Smooth muscle cell (in vitro differentiated cells): ENCODE data around the gene RNF157. TPM values are rescaled to one million over a fixed set of nuclear protein-coding genes. Genes with fewer than 3 reads are reported as not detected.
A peak's percentile ranks its signal among the peaks of the same experiment; 100 is the strongest.

ENCODE experiments used
- DNase-seq: peaks from one replicate; lab custom pipeline; 2025; ENCODE audit not compliant: unreplicated experiment; lab: John Stamatoyannopoulos, UW
- H2AFZ ChIP-seq: fragments of 200-600 bp; sonication (generic); 2 replicates; pipeline ENCODE4 v1.6.0; 2016; ENCODE audit warnings: antibody characterized with exemption, low read depth, mild to moderate bottlenecking
- H3F3A ChIP-seq: fragments of 200-600 bp; sonication (generic); 2 replicates; pipeline ENCODE4 v1.6.0; 2017; ENCODE audit warnings: antibody characterized with exemption, low read depth
- H3K27ac ChIP-seq: fragments of 200-600 bp; sonication (generic); 2 replicates; pipeline ENCODE4 v1.5.1; 2016; ENCODE audit warnings: low read depth, mild to moderate bottlenecking
- H3K27me3 ChIP-seq: fragments of 200-600 bp; sonication (generic); 2 replicates; pipeline ENCODE4 v1.6.1; 2016; ENCODE audit warnings: low read depth, mild to moderate bottlenecking
- H3K36me3 ChIP-seq: fragments of 200-600 bp; sonication (generic); 2 replicates; pipeline ENCODE4 v1.5.1; 2016; ENCODE audit warnings: low read depth
- H3K4me1 ChIP-seq: fragments of 200-600 bp; sonication (generic); 2 replicates; pipeline ENCODE4 v1.5.1; 2016; ENCODE audit warnings: low read depth
- H3K4me2 ChIP-seq: fragments of 200-600 bp; sonication (generic); 2 replicates; pipeline ENCODE4 v1.6.0; 2016; ENCODE audit warnings: mild to moderate bottlenecking
- H3K4me3 ChIP-seq: fragments of 200-600 bp; sonication (generic); 2 replicates; pipeline ENCODE4 v1.5.1; 2016; ENCODE audit warnings: mild to moderate bottlenecking
- H3K79me2 ChIP-seq: fragments of 200-600 bp; sonication (generic); 2 replicates; pipeline ENCODE4 v1.6.0; 2016; ENCODE audit warnings: low read depth, mild to moderate bottlenecking
- H3K9ac ChIP-seq: fragments of 200-600 bp; sonication (generic); 2 replicates; pipeline ENCODE4 v1.6.0; 2016; ENCODE audit warnings: low read depth
- H3K9me3 ChIP-seq: fragments of 200-600 bp; sonication (generic); replicated peaks from 2 replicates; pipeline ENCODE4 v1.5.1; 2016; ENCODE audit warnings: low read depth
- H4K20me1 ChIP-seq: fragments of 200-600 bp; sonication (generic); 2 replicates; pipeline ENCODE4 v1.6.0; 2016; ENCODE audit warnings: low read depth
- CTCF ChIP-seq: fragments of 200-600 bp; sonication (generic); IDR thresholded peaks from 2 replicates; pipeline ENCODE4 v1.5.1; 2017; ENCODE audit warnings: borderline replicate concordance, mild to moderate bottlenecking, antibody characterized with exemption; ENCODE audit not compliant: insufficient read depth, poor library complexity, severe bottlenecking
- WGBS: methylation state at CpG from one replicate; pipeline ENCODE4 v1.1.7; 2016; ENCODE audit warnings: low lambda C conversion rate; 5-methylcytosine and 5-hydroxymethylcytosine counted together
- polyA plus RNA-seq: library from polyadenylated mRNA; unstranded; fragments of >200 nt; fragmentation: Nextera tagmentation; extraction: Ambion mirVana; gene quantifications from 2 replicates; pipeline ENCODE4 v1.2.1, GENCODE V29; 2016
- total RNA-seq: library from RNA; depleted of rRNA; stranded (reverse); fragments of >200 nt; gene quantifications from 2 replicates; pipeline ENCODE4 v1.2.3, GENCODE V29; 2014

The RNF157 gene
- total and polyA plus RNA-seq, 2 experiments from 2014 or later: 0.09 to 0.63 TPM

DNA sequence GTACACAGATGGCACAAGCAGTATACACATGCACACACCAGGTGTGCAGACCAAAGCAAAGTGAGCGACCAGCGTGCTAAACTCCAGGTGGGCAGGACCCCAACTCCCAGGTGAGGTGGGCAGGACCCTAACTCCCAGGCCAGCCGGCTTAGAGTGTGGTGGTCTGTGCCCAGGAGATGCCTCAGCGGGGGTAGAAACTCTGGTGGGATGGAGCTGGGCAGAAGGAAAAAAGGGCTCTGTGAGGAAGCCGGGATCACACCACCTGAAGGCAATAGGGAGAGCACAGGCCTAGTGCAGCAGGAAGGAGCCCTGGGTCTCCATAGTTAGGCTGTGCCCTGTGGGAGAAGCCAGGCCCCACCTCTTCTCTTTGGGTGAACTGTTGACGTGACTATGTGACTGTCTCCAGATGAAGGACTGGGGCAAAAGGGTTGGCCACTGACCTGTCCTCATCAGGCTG lies 97.7 kb downstream of the RNF157 start:
- no peaks in the 10 kb centered on the region for H4K20me1 ChIP-seq
- no peak overlapping the region for H3K4me2 ChIP-seq
- no peaks in the 10 kb centered on the region for H3K36me3 ChIP-seq
- H3K9ac ChIP-seq: no peak overlapping the region
- H2AFZ ChIP-seq: no peak overlapping the region
- no peak for DNase-seq
- H3F3A ChIP-seq: no peaks in the 10 kb centered on the region
- WGBS: 82% methylated on average over 6 of the region's 6 CpGs
- H3K27ac ChIP-seq: no peak overlapping the region
- H3K79me2 ChIP-seq: no peaks in the 10 kb centered on the region
- H3K4me1 ChIP-seq: peaks cover 26% of the 10 kb centered on the region
- peaks cover 62% of the 10 kb centered on the region for H3K27me3 ChIP-seq
- H3K4me3 ChIP-seq: no peak overlapping the region
- no peak for TF ChIP-seq CTCF
- no peaks in the 10 kb centered on the region for H3K9me3 ChIP-seq

GRCh38 chr17:76142039-76142584 lies 98.2 kb downstream of the RNF157 start:
- no peaks in the 10 kb centered on the region for H4K20me1 ChIP-seq
- H2AFZ ChIP-seq: no peak overlapping the region
- H3K4me2 ChIP-seq: peak overlapping the region; percentile 98
- H3K9me3 ChIP-seq: no peaks in the 10 kb centered on the region
- peaks cover 67% of the 10 kb centered on the region for H3K27me3 ChIP-seq
- no peak for DNase-seq
- no peaks in the 10 kb centered on the region for H3F3A ChIP-seq
- 16% methylated on average over 10 of the region's 10 CpGs for WGBS
- H3K9ac ChIP-seq: no peak overlapping the region
- H3K79me2 ChIP-seq: no peaks in the 10 kb centered on the region
- peaks cover 31% of the 10 kb centered on the region for H3K4me1 ChIP-seq
- no peaks in the 10 kb centered on the region for H3K36me3 ChIP-seq
- no peak overlapping the region for H3K27ac ChIP-seq
- TF ChIP-seq CTCF: no peak
- H3K4me3 ChIP-seq: no peak overlapping the region

DNA sequence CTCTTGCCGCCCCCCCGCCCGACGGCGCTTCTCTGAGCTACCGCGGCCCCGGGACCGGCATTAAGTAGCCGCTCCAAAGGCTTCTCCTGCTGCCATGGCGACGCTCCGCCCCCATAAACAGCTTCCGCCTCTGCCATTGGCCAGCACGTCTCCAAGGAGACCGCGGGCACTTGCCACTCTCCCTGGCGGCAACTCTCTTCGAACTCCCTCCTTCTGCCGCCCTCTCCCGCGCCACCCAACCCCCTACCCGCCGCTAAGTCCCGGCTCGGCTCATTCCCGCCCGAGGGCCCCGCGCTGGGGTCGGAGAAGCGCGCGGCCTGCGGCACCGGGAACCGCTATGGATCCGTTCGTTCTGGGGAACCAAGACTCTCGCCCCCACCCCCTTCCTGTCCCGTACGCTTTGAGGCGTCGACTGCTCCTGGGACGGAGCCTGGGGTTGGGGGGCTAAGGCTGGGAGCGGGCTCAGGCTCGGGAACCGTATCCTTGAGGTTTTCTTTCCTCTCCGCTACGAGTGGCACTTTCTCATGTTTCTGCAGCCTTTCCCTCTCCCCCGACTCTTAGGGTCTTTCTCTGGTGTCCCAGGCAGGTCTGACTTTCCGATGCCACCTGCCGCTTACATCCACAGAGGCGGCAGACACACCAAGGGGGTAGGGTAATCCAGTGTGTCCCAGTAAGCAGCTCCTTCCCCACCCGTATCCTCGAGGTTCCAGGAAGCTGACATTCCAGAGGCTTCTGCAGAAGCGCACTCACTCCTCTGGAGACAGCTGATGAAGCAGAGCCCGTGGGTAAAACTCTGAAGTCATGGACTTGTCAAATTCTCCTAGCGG lies 98.9 kb downstream of the RNF157 start, which contains the start of gene FOXJ1:
FOXJ1 (minus strand) TSS at position 34 of the 827 bp plus-strand sequence. CDS start 850 bp downstream, outside the sequence.
- Histone ChIP-seq H2AFZ (peak within 1 kb of the TSS; percentile 57), H3K36me3 (no peaks in the 10 kb centered on the region), H3K27ac (no peak within 1 kb of the TSS), H3K4me2 (peak within 1 kb of the TSS; percentile 98), H3K79me2 (no peaks in the 10 kb centered on the region), H3F3A (no peaks in the 10 kb centered on the region), H4K20me1 (no peaks in the 10 kb centered on the region), H3K9me3 (no peaks in the 10 kb centered on the region), H3K4me1 (peaks cover 31% of the 10 kb centered on the region), H3K9ac (peak within 1 kb of the TSS; percentile 10), H3K27me3 (peaks cover 74% of the 10 kb centered on the region), H3K4me3 (peak within 1 kb of the TSS; percentile 59)
- 1% methylated on average over 53 of the region's 59 CpGs for WGBS
- peak; percentile 69 for DNase-seq
- no peak for TF ChIP-seq CTCF
